ENCODE data around the gene ZCWPW1. TPM values are rescaled to one million over a fixed set of nuclear protein-coding genes. Genes with fewer than 3 reads are reported as not detected.
A peak's percentile ranks its signal among the peaks of the same experiment; 100 is the strongest.
"Not testable (repeated sequence)": the region's sequence is repeated elsewhere in the genome, so short reads cannot be mapped to it uniquely, and the experiment has no call there.

Gene ZCWPW1
- polyA plus RNA-seq, 4 donors = 5.2 to 8.1 (median 5.8) TPM

DNA sequence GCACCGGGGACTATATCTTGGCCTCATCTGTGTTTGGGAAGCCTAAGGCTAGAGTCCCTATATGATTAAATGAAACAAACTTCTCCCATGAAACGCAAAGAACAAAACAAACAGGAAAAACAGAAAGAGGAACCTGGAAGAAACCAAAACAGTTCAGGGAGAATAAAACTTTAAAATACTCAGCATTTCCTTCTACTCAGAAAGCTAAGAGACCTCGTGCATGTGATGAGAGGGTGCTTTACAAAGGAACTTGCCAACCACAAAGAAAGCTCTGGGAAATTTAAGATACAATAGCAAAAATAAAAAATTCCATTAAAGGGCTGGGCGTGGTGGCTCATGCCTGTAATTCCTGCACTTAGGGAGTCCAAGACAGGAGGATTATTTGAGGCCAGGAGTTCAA, 48.3 kb downstream of the ZCWPW1 start:
- no peak for DNase-seq (ENCODE audit: low read depth in 4 of 4, low spot score in 3 of 4)

DNA sequence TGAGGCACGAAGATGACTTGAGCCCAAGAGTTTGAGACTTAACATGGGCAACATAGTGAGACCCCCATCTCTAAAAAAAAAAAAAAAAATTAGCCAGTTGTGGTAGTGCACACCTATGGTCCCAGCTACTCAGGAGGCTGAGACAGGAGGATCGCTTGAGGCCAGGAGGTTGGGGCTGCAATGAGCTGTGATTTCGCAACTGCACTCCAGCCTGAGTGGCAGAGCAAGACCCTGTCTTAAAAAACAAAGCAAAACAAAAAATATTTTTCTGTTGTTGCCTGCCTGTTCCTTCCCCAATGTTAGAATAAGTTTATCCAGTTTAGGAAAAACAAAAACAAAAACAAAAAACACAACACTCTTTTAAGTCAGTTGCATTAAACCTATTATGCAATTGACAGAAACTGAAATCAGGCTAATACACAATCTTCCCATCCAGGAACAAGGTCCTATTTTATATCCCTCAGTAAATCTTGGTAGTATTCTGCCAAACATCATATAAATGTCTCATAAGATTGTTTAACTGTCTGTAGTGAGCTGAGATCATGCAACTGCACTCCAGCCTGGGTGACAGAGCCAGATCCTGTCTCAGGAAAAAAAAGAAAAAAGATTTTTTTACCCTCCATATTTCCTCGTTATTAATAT, 50.3 kb downstream of the ZCWPW1 start:
- no peak for DNase-seq (ENCODE audit: low read depth in 4 of 4, low spot score in 3 of 4)

DNA sequence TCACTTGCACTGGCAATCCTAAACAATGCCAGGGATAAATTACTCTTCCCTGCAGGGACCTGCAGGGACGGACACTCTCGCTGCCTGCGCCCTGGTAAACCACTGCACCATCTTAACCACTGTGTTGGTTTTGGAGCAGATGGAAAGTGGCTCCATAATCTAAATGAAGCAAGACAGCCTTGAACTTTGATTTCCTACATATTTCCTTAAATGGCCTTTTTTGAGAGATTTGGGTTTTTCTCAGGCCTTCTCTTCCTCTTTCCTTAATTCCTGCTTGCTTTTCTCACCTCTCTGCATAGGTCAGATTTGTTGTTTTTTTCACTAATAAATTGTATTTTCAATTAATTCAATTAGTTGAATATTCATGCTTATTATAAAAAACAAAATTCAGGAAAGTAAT, 52.4 kb downstream of the ZCWPW1 start:
- no peak for DNase-seq (ENCODE audit: low read depth in 4 of 4, low spot score in 3 of 4)

DNA sequence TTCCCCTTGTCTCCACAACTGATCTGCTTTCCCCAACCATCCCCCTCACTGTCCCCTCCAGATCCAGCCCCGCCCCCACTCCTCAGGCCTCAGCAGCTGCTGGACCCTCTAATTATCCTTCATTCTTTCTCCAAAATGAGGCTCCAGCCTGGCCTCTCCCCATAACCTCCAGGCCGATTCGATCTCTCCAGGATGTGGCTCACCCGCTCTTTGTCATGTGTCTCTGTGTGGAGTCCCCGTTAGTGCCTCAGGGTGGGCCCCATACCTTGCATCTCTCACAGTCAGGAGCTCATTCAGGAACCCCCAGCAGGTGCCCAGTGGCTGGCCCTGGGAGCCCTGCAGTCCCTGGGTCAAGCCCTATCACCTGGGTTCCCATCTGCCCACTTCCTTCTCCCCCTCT, 53.9 kb downstream of the ZCWPW1 start:
- DNase-seq (ENCODE audit: low read depth in 4 of 4, low spot score in 3 of 4) = no peak

DNA sequence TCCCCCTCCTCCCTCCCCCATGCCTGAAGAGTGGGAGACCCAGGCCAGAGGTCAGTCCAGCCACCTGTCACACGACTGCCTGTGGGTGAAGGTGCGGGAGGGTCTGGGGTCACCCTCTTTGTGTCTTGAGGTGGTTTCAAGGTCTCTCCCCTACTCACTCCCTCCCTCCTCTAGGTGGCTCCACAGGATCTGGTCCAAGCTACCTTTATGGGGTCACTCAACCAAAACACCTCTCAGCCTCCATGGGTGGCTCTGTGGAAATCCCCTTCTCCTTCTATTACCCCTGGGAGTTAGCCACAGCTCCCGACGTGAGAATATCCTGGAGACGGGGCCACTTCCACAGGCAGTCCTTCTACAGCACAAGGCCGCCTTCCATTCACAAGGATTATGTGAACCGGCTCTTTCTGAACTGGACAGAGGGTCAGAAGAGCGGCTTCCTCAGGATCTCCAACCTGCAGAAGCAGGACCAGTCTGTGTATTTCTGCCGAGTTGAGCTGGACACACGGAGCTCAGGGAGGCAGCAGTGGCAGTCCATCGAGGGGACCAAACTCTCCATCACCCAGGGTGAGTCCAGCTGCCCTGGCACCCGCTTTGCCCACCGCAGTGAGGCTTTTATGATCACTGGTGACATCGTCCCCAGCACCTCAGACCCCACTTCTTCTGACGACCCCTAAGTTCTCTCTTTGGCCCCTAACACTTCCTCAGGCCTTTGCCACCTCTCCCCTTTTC, 54.5 kb downstream of the ZCWPW1 start:
- DNase-seq (ENCODE audit: low read depth in 4 of 4, low spot score in 3 of 4) = peak in 1 of 4 donors; percentile 14

DNA sequence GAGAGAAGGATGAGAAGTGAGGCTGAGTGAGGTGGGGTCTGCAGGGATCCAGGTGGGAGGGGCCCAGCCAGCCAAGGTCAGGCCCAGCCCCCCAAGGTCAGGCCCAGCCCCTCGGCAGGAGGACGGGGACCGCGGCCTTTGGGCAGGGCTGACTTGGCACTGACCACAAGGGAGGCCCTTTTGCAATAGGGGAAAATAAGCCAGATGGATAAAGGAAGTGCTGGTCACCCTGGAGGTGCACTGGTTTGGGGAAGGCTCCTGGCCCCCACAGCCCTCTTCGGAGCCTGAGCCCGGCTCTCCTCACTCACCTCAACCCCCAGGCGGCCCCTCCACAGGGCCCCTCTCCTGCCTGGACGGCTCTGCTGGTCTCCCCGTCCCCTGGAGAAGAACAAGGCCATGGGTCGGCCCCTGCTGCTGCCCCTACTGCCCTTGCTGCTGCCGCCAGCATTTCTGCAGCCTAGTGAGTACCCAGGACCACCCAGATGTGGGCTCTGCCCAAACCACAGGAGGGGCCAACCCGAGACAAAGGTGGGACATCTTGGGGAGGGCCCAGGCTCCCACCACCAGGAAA, 55.2 kb downstream of the ZCWPW1 start, which contains the start of gene PILRA:
PILRA (plus strand) TSS at position 227 of the 571 bp plus-strand sequence; CDS start at position 397, 170 bp downstream.
- DNase-seq (ENCODE audit: low read depth in 4 of 4, low spot score in 3 of 4) = no peak

DNA sequence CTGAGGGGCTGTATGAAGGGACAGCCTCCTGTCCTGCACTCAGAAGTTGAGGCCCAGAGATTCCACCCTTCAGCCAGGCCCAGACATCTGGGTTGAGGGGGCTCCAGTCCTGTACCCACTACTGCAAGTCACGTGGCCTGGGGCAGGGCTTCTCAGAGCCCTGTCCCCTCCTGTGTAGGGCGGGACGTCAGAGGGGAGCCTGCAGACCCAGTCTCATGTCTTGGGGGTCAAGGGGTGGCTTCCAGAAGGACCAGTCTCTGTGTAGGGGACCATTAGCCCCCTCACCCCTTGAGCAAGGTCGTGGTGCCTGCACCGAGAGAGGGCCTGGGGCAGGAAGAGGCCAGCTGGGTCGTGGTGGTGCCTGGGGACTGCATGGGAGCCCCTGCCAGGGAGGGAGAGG, 55.8 kb downstream of the ZCWPW1 start:
- no peak for DNase-seq (ENCODE audit: low read depth in 4 of 4, low spot score in 3 of 4)

DNA sequence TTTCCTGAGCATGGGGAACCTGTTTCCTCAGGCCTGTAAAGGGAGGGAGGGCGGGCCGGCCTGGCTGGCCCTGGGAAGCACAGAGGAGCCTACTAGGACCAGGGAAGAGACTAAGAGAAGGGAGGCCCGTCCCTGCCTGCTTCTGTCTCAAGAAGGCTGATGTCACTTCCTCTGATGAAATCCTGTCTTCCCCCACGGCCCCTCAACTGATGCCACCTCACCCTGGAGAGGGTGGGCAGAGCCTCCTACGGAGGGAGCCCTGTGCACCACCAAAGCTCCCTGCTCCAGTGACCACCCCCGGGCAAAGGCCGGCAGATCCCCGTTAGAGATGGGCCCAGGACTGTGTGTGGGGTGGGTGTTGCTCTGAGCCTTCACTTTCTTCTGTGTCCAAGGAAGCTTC, 56.2 kb downstream of the ZCWPW1 start:
- no peak for DNase-seq (ENCODE audit: low read depth in 4 of 4, low spot score in 3 of 4)

DNA sequence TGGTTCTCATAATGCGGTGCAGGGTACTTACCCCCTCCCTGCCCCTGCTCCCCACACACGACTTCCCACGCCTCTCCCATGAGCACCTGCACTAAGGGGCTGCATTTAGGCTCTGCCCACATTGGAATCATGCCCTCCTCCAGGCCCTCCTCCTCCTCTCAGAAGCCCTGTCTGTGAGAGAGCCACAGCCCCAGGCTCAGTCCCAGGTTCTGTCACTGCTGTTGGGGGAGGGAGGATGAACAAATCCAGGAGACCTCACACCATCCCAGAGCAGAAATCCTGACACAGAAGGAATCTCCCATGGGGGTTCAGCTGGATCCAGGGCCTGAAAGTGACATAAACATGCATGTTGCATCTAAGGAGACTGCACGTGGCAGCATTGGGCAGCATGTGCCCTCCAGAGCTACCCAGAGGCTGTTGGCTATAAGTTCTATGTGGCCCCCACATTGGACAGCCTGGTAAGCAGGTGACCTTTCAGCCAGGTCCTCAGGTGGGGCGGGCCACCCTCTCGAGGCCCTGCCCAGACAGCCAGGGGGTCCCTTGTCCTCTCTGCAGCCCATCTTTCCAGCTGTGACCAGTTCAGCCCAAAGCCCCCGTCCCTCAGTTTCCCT, 56.8 kb downstream of the ZCWPW1 start:
- no peak for DNase-seq (ENCODE audit: low read depth in 4 of 4, low spot score in 3 of 4)

DNA sequence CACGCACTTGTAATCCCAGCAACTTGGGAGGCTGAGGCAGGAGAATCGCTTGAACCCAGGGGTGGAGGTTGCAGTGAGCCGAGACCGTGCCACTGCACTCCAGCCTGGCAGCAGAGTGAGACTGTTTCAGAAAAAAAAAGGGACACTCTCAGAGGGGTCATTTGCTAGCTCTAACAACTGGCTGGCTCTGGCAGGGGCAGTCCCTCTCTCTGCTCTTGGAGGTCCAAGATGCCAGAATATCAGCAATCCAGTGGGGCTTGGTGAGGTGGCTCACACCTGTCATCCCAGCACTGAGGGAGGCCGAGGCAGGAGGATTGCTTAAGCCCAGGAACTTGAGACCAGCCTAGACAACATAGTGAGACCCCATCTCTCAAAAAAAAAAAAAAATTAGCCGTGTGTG, 57.8 kb downstream of the ZCWPW1 start:
- DNase-seq (ENCODE audit: low read depth in 4 of 4, low spot score in 3 of 4) = no peak

DNA sequence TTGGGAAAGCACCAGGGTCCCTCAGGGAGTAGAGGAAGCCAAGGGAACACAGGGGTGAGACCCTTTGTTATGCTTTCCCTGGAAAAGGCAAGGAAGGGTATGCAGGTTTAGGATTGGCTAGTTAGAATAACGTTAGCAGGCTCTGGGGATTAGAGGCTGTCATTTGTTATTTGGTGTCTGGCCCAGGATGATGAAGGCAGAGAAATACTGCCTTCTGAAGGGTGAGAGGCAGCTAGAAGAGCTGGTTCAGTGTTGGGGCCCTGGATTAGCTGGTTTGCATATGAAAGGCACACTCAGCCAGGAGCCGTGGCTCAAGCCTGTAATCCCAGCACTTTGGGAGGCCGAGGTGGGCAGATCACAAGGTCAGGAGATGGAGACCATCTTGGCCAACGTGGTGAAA, 58.2 kb downstream of the ZCWPW1 start:
- DNase-seq (ENCODE audit: low read depth in 4 of 4, low spot score in 3 of 4) = no peak

DNA sequence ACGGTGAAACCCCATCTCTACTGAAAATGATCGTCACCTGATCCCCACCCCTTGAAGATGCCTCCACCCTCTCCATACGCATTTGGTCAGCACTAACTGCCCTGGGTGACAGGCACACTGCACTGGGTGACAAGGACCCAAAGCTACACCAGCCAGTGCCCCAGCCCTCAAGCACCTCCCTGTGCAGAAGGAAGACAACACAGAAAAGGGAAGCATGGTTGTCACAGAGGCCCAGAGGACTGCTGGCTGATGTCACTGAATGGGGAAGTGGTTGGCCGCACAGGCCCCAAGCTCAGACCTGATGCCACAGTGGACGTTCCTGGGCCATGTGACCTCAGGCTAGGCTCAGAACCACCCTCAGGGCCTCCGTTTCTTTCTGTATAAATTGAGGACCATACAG, 59.4 kb downstream of the ZCWPW1 start:
- no peak for DNase-seq (ENCODE audit: low read depth in 4 of 4, low spot score in 3 of 4)

DNA sequence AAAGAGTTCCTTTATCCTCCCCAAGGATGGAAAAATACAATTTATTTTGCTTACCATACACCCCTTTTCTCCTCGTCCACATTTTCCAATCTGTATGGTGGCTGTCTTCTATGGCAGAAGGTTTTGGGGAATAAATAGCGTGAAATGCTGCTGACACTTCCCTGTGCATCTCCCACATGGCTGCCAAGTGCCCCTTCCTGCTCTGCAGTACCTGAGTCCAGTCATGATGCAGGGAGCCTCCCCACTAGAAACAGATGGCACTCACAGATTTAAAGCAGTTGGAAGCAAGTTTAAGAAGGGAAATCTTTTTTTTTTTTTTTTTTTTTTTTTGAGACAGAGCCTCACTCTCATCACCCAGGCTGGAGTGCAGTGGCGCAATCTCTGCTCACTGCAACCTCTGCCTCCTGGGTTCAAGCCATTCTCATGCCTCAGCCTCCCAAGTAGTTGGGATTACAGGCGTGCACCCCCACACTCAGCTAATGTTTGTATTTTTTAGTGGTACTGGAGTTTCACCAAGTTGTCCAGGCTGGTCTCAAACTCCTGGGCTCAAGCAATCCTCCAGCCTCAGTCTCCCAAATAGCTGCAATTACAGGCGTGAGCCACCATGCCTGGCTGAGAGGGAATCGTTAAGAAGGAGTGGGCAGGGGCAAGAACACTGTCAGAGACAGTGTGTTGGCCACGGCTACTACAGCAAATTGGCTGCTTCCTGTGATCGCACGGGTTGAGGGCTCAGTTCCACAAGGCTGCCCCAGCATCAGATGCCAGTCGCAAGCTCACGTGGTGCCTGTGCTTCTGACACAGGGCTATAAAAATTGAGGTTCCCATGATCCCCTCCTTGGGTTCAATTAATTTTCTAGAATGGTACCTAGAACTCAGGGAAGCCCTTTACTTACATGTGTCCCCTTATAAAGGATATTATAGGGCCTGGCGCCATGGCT, 60.6 kb downstream of the ZCWPW1 start:
- no peak for DNase-seq (ENCODE audit: low read depth in 4 of 4, low spot score in 3 of 4)

DNA sequence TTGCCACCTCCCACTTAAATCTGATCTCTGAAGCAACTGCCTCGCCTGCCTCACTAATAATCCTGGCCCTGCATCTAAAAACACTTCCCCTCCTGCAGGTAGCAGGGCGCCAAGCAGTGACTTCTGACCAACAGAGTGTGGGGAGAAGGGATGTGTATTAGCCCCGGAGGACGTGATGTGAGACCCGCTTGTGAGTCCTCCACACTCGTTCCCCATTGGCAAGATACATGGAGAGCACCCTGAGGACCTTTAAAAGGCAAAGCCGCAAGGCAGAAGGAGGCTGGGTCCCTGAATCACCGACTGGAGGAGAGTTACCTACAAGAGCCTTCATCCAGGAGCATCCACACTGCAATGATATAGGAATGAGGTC, 61.3 kb downstream of the ZCWPW1 start:
- DNase-seq (ENCODE audit: low read depth in 4 of 4, low spot score in 3 of 4) = no peak

DNA sequence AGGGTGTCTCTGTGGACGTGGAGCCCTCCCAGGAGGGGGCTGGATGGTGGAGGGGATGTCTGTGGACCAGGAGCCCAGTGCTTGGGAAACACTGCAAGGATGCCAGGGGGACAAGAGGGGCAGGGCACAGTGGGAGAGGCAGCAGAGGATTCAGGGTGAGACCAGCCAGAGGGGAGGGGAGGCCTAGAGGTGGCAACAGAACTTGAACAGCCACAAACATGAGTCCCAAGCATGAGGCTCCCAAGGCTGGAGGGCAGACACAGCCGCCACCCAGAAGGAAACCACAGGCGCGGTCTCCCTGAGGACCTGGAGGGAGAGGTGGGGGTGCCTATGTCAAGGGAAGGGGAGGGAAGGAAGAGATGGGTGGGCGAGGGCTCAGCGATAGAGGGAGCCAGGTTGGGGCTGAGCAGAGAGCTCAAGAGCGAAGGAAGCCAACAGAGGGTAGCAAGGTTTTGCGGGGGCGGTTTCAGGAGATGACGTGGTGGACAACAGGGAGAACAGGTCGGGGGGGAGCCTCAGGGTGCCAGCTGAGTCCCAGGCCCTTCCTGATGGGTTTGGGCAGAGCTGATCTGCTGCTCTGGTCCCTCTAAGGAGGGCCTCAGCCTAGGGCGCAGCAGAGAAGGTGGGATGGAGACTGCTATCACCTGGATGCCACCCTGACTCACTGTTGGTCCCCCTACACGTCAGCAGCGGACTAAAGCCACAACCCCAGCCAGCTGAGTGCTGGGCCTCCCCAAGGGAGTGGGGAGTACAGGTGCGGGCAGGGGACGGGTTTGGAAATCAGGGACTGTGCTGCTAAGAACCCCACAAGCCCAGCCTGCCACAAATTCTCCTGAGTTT, 61.9 kb downstream of the ZCWPW1 start:
- DNase-seq (ENCODE audit: low read depth in 4 of 4, low spot score in 3 of 4) = no peak

DNA sequence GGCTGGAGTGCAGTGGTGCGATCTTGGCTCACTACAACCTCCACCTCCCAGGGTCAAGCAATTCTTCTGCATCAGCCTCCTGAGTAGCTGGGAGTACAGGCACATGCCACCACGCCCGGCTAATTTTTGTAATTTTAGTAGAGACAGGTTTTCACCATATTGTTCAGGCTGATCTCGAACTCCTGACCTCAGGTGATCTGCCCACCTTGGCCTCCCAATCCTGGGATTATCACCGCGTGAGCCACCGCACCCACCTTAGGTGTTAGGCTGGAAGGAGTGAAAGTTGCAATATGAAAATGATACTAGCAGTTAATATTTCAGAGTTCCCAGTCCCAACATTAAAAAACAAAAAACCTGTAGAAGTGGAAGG, 62.5 kb downstream of the ZCWPW1 start:
- DNase-seq (ENCODE audit: low read depth in 4 of 4, low spot score in 3 of 4) = not testable (repeated sequence)

DNA sequence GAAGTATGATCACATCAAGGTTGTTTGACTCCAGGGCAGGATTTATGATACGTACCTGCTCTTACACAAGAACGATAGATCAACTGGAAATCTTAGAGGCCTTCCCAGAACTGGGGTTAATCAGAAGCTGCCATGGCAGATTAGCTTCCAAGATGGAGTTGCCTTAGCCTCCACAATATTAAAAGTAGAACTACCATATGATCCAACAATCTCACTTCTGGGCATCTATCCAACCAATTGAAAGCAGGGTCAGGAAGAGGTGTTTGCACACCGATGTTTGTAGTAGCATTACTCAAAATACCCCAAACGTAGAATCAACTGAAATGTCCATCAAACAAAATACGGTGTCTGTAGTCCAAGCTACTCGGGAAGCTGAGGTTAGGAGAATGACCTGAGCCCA, 64.0 kb downstream of the ZCWPW1 start:
- DNase-seq (ENCODE audit: low read depth in 4 of 4, low spot score in 3 of 4) = no peak

DNA sequence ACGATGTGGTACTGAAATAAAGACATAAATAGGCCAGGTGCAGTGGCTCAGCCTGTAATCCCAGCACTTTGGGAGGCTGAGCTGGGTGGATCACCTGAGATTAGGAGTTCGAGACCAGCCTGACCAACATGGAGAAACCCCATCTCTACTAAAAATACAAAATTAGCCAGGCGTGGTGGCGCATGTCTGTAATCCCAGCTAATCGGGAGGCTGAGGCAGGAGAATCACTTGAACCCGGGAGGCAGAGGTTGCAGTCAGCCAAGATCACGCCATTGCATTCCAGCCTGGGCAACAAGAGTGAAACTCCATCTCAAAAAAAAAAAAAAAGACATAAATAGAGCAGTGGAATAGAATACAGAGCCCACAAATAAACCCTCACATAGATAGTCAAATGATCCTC, 64.7 kb downstream of the ZCWPW1 start:
- DNase-seq (ENCODE audit: low read depth in 4 of 4, low spot score in 3 of 4) = not testable (repeated sequence)

DNA sequence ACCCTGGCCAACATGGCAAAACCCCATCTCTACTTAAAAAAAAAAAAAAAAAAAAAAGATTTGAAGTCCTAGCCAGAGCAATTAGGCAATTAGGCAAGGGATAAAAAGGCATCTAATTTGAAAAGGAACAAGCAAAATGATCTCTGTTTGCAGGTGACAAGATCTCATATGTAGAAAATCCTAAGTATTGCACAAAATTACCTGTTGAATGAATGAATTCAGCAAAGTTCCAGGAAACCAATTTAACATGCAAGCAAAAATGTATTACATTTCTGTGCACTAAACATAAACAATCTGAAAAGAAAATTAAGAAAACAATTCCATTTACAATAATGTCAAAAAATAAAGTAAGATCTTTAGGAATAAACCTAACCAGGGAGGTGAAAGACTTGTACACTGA, 65.4 kb downstream of the ZCWPW1 start:
- no peak for DNase-seq (ENCODE audit: low read depth in 4 of 4, low spot score in 3 of 4)

Data from left renal pelvis (tissue), 4 donors.